ENCODE measurements around the gene ITGAE. TPM values are rescaled to one million over a fixed set of nuclear protein-coding genes. Genes with fewer than 3 reads are reported as not detected.
A peak's percentile ranks its signal among the peaks of the same experiment; 100 is the strongest.
"Not testable (repeated sequence)": the region's sequence is repeated elsewhere in the genome, so short reads cannot be mapped to it uniquely, and the experiment has no call there.

Gene ITGAE
- total and polyA plus RNA-seq, 7 donors: 25.2 to 51.8 (median 42.9) TPM

- Histone ChIP-seq H3K4me1 (peaks cover 0 to 4% (median 0%) of the 10 kb centered on the region in 4 donors), H3K9me3 (no peaks in the 10 kb centered on the region), H3K27me3 (no peaks in the 10 kb centered on the region), H3K36me3 (no peaks in the 10 kb centered on the region), H3K4me3 (no peak overlapping the region), H3K27ac (no peak overlapping the region)
- DNase-seq: peak; percentile 28
- TF ChIP-seq POLR2A (IDR thresholded peaks at IDR 0.05) (no peak), POLR2AphosphoS5 (IDR thresholded peaks at IDR 0.05) (no peak), EP300 (IDR thresholded peaks at IDR 0.05) (no peak)
- TF ChIP-seq, protein P1, sequence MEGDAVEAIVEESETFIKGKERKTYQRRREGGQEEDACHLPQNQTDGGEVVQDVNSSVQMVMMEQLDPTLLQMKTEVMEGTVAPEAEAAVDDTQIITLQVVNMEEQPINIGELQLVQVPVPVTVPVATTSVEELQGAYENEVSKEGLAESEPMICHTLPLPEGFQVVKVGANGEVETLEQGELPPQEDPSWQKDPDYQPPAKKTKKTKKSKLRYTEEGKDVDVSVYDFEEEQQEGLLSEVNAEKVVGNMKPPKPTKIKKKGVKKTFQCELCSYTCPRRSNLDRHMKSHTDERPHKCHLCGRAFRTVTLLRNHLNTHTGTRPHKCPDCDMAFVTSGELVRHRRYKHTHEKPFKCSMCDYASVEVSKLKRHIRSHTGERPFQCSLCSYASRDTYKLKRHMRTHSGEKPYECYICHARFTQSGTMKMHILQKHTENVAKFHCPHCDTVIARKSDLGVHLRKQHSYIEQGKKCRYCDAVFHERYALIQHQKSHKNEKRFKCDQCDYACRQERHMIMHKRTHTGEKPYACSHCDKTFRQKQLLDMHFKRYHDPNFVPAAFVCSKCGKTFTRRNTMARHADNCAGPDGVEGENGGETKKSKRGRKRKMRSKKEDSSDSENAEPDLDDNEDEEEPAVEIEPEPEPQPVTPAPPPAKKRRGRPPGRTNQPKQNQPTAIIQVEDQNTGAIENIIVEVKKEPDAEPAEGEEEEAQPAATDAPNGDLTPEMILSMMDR (IDR thresholded peaks at IDR 0.05): no peak
- intact Hi-C loops (cut with DNase I): no loop called here
- 30 to 76% methylated on average over 26 of the region's 26 CpGs for WGBS, 2 donors
Observed at GRCh38 chr17:3794557-3795389, 6.2 kb downstream of the ITGAE start.

DNA sequence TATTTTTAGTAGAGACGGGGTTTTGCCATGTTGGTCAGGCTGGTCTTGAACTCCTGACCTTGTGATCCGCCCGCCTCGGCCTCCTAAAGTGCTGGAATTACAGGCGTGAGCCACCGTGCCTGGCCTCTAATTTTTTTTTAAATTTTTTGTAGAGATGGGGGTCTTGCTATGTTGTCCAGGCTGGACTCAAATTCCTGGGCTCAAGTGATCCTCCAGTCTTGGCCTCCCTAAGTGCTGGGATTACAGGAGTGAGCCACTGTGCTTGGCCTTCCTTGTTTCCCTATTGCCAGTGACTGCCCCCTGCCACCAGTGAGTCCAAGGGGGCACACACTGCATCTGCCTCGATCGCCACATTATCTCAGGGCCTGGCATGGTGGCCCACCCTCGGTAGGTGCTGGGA, 6.8 kb downstream of the ITGAE start:
- intact Hi-C loops (cut with DNase I); H3K36me3 ChIP-seq; H3K4me1 ChIP-seq; H3K4me3 ChIP-seq; DNase-seq; H3K27me3 ChIP-seq; H3K27ac ChIP-seq; H3K9me3 ChIP-seq: not testable (repeated sequence)
- 90 to 96% methylated on average over 9 of the region's 9 CpGs for WGBS, 2 donors

- DNase-seq: peak; percentile 13
- H3K27me3 ChIP-seq; H3K36me3 ChIP-seq; H3K27ac ChIP-seq; H3K4me3 ChIP-seq; intact Hi-C loops (cut with DNase I); H3K9me3 ChIP-seq; H3K4me1 ChIP-seq: not testable (repeated sequence)
- WGBS, 2 donors: 92 to 93% methylated on average over 7 of the region's 7 CpGs
Observed at GRCh38 chr17:3793258-3793657, 7.7 kb downstream of the ITGAE start.

DNA sequence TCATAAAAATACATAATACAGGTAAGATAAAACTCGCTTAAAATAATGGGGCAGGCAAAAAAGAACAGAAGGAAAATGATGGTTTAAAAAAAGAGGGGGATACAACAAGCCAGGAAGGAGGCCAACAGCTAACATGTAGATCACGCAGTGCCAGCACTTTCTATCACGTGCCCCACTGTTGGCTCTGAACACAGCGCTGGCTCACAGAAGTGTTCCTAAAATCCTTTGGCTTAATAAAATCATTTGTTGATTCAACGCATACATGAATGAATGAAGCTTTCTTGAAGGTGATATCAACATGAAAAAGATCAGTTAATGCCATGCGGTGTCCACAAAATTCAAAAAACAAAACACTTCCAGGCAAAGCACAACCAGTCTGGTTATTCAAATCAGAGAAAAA, 8.5 kb downstream of the ITGAE start:
- Histone ChIP-seq H3K9me3 (no peaks in the 10 kb centered on the region), H3K27me3 (no peaks in the 10 kb centered on the region), H3K4me1 (peaks cover 0 to 4% (median 0%) of the 10 kb centered on the region in 4 donors), H3K27ac (no peak overlapping the region), H3K4me3 (no peak overlapping the region), H3K36me3 (no peaks in the 10 kb centered on the region)
- intact Hi-C loops (cut with DNase I): no loop called here
- TF ChIP-seq EP300 (IDR thresholded peaks at IDR 0.05) (no peak), POLR2AphosphoS5 (IDR thresholded peaks at IDR 0.05) (no peak), POLR2A (IDR thresholded peaks at IDR 0.05) (no peak)
- TF ChIP-seq, protein P1 (IDR thresholded peaks at IDR 0.05): no peak
- 70 to 80% methylated on average over 6 of the region's 6 CpGs for WGBS, 2 donors
- DNase-seq: no peak

DNA sequence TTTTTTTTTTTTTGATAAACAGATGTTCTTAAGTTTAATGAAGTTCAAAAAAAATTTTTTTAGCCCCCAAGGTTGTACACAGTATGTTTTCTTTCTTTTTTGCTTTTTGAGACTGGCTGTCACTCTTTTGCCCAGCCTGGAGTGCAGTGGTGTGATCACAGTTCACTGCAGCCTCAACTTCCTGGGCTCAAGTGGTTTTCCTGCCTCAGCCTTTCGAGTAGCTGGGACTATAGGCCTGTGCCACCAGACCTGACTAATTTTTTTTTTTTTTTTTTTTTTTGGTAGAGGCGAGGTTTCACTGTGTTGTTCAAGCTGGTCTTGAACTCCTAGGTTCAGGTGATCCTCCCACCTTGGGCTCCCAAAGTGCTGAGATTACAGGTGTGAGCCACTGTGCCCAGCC, 12.8 kb downstream of the ITGAE start:
- WGBS, 2 donors: 52 to 68% methylated on average over 2 of the region's 2 CpGs

GRCh38 chr17:3785323-3785722, 15.7 kb downstream of the ITGAE start:
- H3K4me3 ChIP-seq; H3K27me3 ChIP-seq; H3K36me3 ChIP-seq; DNase-seq; H3K4me1 ChIP-seq; intact Hi-C loops (cut with DNase I); H3K9me3 ChIP-seq; H3K27ac ChIP-seq: not testable (repeated sequence)
- WGBS, 2 donors: 85 to 87% methylated on average over 5 of the region's 5 CpGs

More for the DNA sequence above, 12.8 kb downstream of the ITGAE start:
- no peaks in the 10 kb centered on the region for H3K27me3 ChIP-seq
- H3K4me1 ChIP-seq: peaks cover 0 to 4% (median 0%) of the 10 kb centered on the region in 4 donors
- H3K27ac ChIP-seq: no peak overlapping the region
- H3K9me3 ChIP-seq: no peaks in the 10 kb centered on the region
- H3K36me3 ChIP-seq: no peaks in the 10 kb centered on the region
- H3K4me3 ChIP-seq: no peak overlapping the region
- intact Hi-C loops (cut with DNase I): no loop called here
- DNase-seq: no peak
- TF ChIP-seq EP300 (IDR thresholded peaks at IDR 0.05) (no peak), POLR2AphosphoS5 (IDR thresholded peaks at IDR 0.05) (no peak), POLR2A (IDR thresholded peaks at IDR 0.05) (no peak)
- TF ChIP-seq, protein P1 (IDR thresholded peaks at IDR 0.05): no peak

Data from sigmoid colon (tissue), 7 donors.